B cell (primary cell): ENCODE results near the gene FAM222A. TPM values are rescaled to one million over a fixed set of nuclear protein-coding genes. Genes with fewer than 3 reads are reported as not detected.

ENCODE experiments used
- ATAC-seq: fragments of 200-7000 bp; cut with Tn5 transposase; one replicate; pipeline ENCODE4 v1.10.0; 2021; ENCODE audit warnings: low read depth, mild to moderate bottlenecking, moderate number of reproducible peaks, moderate library complexity
- CTCF ChIA-PET: fragments of 350-600 bp; sonication (Branson Sonifier 250); formaldehyde crosslinking; loops from one replicate; lab custom pipeline; 2021; ENCODE audit warnings: antibody characterized with exemption, inconsistent platforms; lab: Charles Lee
- POLR2A ChIA-PET: fragments of 350-600 bp; sonication (Branson Sonifier 250); formaldehyde crosslinking; loops from one replicate; lab custom pipeline; 2021; ENCODE audit warnings: antibody characterized with exemption; lab: Charles Lee
- DNase-seq: peaks from one replicate; pipeline ENCODE4 v3.0.0; 2013
- H2AFZ ChIP-seq: 2 replicates; pipeline ENCODE4 v1.6.1; 2012; ENCODE audit warnings: mild to moderate bottlenecking, low read depth, low read length; ENCODE audit not compliant: insufficient read depth, poor library complexity, severe bottlenecking
- H3K27ac ChIP-seq, 2 donors: 1 replicate in 1 of 2; 2 replicates in 1 of 2; pipeline ENCODE4 v1.5.1; 2012 to 2013; ENCODE audit warnings: low read length in 2 of 2, mild to moderate bottlenecking in 2 of 2, moderate library complexity in 1 of 2
- H3K27me3 ChIP-seq, 4 experiments: fragments of 200-600 bp in 1 of 4; sonication (generic) in 1 of 4; replicated peaks in 1 of 4; 1 replicate in 2 of 4; 2 replicates in 2 of 4; pipeline versions ENCODE4 v1.6.1 to v1.7.0; 2013 to 2016; ENCODE audit warnings: low read length in 3 of 4, mild to moderate bottlenecking in 2 of 4, mixed read lengths in 1 of 4, moderate library complexity in 1 of 4; ENCODE audit not compliant: insufficient read depth in 4 of 4, control insufficient read depth in 3 of 4; ENCODE audit errors: control extremely low read depth in 1 of 4
- H3K36me3 ChIP-seq, 2 experiments: replicated peaks in 1 of 2; 1 replicate in 1 of 2; 2 replicates in 1 of 2; pipeline versions ENCODE4 v1.6.1 to v1.7.1; 2013; ENCODE audit warnings: low read length in 1 of 2; ENCODE audit not compliant: insufficient read depth in 2 of 2, control insufficient read depth in 1 of 2; ENCODE audit errors: control extremely low read depth in 1 of 2, extremely low read depth in 1 of 2
- H3K4me1 ChIP-seq, 2 donors: fragments of 200-600 bp in 1 of 2; sonication (generic) in 1 of 2; 1 replicate in 1 of 2; 2 replicates in 1 of 2; pipeline versions ENCODE4 v1.5.1 to v1.6.1; 2013 to 2017; ENCODE audit warnings: low read length in 2 of 2; ENCODE audit not compliant: control insufficient read depth in 2 of 2, insufficient read depth in 2 of 2
- H3K4me2 ChIP-seq: replicated peaks from 2 replicates; pipeline ENCODE3; 2012; ENCODE audit warnings: mild to moderate bottlenecking, low read depth, low read length; ENCODE audit not compliant: poor library complexity, severe bottlenecking
- H3K4me3 ChIP-seq, 5 experiments: fragments of 200-600 bp in 1 of 5; sonication (generic) in 1 of 5; 1 replicate in 3 of 5; 2 replicates in 2 of 5; pipeline versions ENCODE4 v1.5.1 to v1.7.0; 2011 to 2016; ENCODE audit warnings: low read length in 4 of 5, mild to moderate bottlenecking in 4 of 5, low read depth in 2 of 5, control low read depth in 1 of 5, moderate library complexity in 1 of 5; ENCODE audit not compliant: insufficient read depth in 1 of 5; ENCODE audit errors: control extremely low read depth in 1 of 5, extremely low read depth in 1 of 5
- H3K79me2 ChIP-seq: fragments of 200-600 bp; sonication (generic); one replicate; pipeline ENCODE4 v1.6.0; 2016; ENCODE audit warnings: low read length; ENCODE audit not compliant: control insufficient read depth, insufficient read depth
- H3K9ac ChIP-seq: fragments of 200-600 bp; sonication (generic); 2 replicates; pipeline ENCODE4 v1.6.1; 2017; ENCODE audit warnings: mild to moderate bottlenecking, low read length, moderate library complexity
- H3K9me3 ChIP-seq, 3 donors: one replicate each; pipeline versions ENCODE4 v1.6.1 to v1.7.1; 2013; ENCODE audit warnings: low read length in 2 of 3; ENCODE audit not compliant: control insufficient read depth in 2 of 3, insufficient read depth in 1 of 3; ENCODE audit errors: control extremely low read depth in 1 of 3
- H4K20me1 ChIP-seq: 2 replicates; pipeline ENCODE4 v1.6.0; 2012; ENCODE audit warnings: mild to moderate bottlenecking, low read length; ENCODE audit not compliant: insufficient read depth, control insufficient read depth, poor library complexity, severe bottlenecking
- H3K27ac Mint-ChIP-seq: one replicate; pipeline ENCODE4 v1.8.0; 2021; ENCODE audit warnings: mixed read lengths
- H3K27me3 Mint-ChIP-seq: one replicate; pipeline ENCODE4 v1.8.0; 2021; ENCODE audit warnings: mixed read lengths
- H3K4me1 Mint-ChIP-seq: one replicate; pipeline ENCODE4 v1.8.0; 2021; ENCODE audit warnings: mixed read lengths
- H3K4me3 Mint-ChIP-seq: one replicate; pipeline ENCODE4 v1.8.0; 2021; ENCODE audit warnings: mixed read lengths
- H3K9me3 Mint-ChIP-seq: one replicate; pipeline ENCODE4 v1.8.0; 2022; ENCODE audit warnings: mixed read lengths; ENCODE audit not compliant: insufficient read depth
- CTCF ChIP-seq: fragments of 200-600 bp; IDR thresholded peaks from one replicate; pipeline ENCODE4 v1.8.0; 2022; ENCODE audit warnings: antibody characterized with exemption, mild to moderate bottlenecking
- EZH2 ChIP-seq: IDR thresholded peaks from 2 replicates; pipeline ENCODE4 v1.6.1; 2012; ENCODE audit warnings: borderline replicate concordance, low read depth, mild to moderate bottlenecking, moderate library complexity, low read length; ENCODE audit not compliant: insufficient read depth, poor library complexity, severe bottlenecking
- WGBS: methylation state at CpG from one replicate; pipeline ENCODE4 v1.1.5; 2013; ENCODE audit warnings: missing lambda C conversion rate; ENCODE audit not compliant: insufficient coverage; 5-methylcytosine and 5-hydroxymethylcytosine counted together
- intact Hi-C: fragments of 100-400 bp; cut with micrococcal nuclease; formaldehyde crosslinking; loops from one replicate; pipeline ENCODE4 v1.10.0; 2022
- polyA plus RNA-seq: library from polyadenylated mRNA; depleted of rRNA; stranded (reverse); fragments of >200 nt; gene quantifications from 2 replicates; pipeline ENCODE4 v1.2.3, GENCODE V29; 2012
- total RNA-seq, 2 donors: library from RNA; stranded (reverse); fragments of 120-200 nt in 1 of 2; gene quantifications; 1 replicate in 1 of 2; 2 replicates in 1 of 2; pipeline versions ENCODE4 v1.2.3 to v1.2.4, GENCODE V29; 2013 to 2022

The FAM222A gene
- total and polyA plus RNA-seq, 2 donors (not counting 1 experiment from before 2014, with no cell fraction given): 0.49 to 4.6 TPM

DNA sequence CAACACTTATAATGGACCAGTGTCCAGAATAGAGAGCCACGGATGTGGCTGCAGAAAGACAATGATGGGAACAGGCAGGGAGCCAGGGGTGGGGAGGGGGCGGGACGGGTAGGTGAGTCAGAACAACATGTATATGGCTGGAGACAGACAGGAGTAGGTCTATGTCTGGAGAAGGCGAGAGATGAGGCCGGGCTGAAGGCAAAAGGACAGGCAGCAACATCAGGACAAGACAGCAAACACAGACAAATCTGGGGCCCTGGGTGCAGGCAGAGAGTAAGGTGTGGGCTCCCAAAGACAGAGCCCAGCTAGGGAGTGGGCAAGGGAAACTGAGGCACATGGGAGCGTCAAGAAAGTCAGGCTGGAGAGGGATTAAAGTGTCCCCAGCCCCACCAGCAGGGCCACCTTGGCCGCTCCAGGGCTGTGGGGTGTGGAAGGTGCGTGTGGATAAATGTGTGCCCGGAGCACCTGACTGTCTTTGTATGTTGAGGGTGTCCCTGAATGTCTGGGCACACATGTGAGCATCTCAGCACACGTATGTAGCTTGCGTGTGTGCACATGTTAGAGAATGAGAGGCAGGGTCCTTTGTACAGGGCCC is 44.1 kb downstream of the FAM222A start:
- no peak for ATAC-seq
- intact Hi-C loops: no loop called here

More for the DNA sequence above, 44.1 kb downstream of the FAM222A start:
- Mint-ChIP-seq H3K4me1 (no peaks in the 10 kb centered on the region), H3K4me3 (no peak overlapping the region), H3K27ac (no peak overlapping the region), H3K9me3 (peaks cover 10% of the 10 kb centered on the region), H3K27me3 (peaks cover 11% of the 10 kb centered on the region)
- Histone ChIP-seq H3K79me2 (no peaks in the 10 kb centered on the region), H3K27me3 (no peaks in the 10 kb centered on the region), H4K20me1 (no peaks in the 10 kb centered on the region), H3K9me3 (peaks cover 3 to 15% (median 3%) of the 10 kb centered on the region in 3 donors), H2AFZ (no peak overlapping the region), H3K27ac (no peak overlapping the region), H3K4me3 (no peak overlapping the region), H3K36me3 (no peaks in the 10 kb centered on the region), H3K4me1 (no peaks in the 10 kb centered on the region), H3K4me2 (no peak overlapping the region), H3K9ac (no peak overlapping the region)
- ChIA-PET CTCF (no interaction called here), POLR2A (no interaction called here)
- WGBS: 90% methylated on average over 9 of the region's 11 CpGs
- no peak for TF ChIP-seq CTCF
- no peak for TF ChIP-seq EZH2
- no peak for DNase-seq
